ENCODE measurements around the gene GIT2.

The GIT2 gene

DNA sequence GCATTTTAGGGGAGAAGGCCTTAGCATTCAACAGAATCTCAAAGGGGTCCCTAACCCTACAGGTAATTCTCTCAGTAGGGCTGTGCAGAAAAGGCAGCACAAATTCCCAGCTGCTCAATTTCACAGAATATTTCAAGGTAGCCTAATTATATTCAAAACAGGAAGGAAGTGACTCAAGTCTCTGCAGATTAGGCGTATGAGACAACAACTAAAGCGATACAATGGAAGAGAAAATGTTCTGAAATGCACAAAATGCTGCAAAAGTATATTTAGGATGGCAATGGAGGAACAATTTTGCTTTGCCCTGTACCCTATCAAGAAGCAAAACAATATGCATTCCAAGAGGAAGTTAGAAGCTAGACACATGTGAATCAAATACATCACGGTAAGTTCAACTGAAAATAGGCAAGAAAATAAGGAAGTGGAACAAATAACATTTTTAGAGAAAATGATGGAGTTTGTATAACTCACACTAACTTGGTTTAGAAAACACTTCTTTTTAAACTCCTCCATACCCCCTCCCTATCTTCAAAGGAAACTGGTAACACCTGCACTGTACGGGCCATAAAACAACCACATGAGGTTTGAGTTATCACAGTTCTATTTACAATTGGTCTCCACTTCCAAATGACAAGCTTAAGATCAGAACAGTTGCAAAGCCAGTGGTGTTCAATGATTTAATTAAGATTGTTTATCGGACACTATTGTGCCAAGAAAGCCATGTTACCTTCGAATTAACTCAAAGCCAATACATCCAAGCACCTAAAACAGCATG, 1.6 kb downstream of the GIT2 start:
- Histone ChIP-seq H2BK5ac (ENCODE audit: low read length) (no peak overlapping the region), H3K9ac (ENCODE audit: low read length) (peak overlapping the region; percentile 10), H3K4ac (ENCODE audit: low read depth, low read length) (no peak overlapping the region), H2BK120ac (ENCODE audit: low read depth, low read length) (no peak overlapping the region), H3K4me1 (ENCODE audit: control insufficient read depth, low read depth, low read length) (peaks cover 9% of the 10 kb centered on the region), H2AK5ac (ENCODE audit: low read length) (no peak overlapping the region), H3K79me1 (ENCODE audit: low read length) (peaks cover 10% of the 10 kb centered on the region), H3K4me2 (ENCODE audit: low read length) (peak overlapping the region; percentile 83), H4K5ac (ENCODE audit: low read length) (no peak overlapping the region), H3K36me3 (ENCODE audit: control insufficient read depth, insufficient read depth, low read length) (no peaks in the 10 kb centered on the region), H3K27ac (ENCODE audit: low read depth, low read length) (no peak overlapping the region), H3K18ac (ENCODE audit: low read length) (no peak overlapping the region), H2BK15ac (replicated peaks; ENCODE audit: low read depth) (no peak overlapping the region), H4K8ac (ENCODE audit: low read depth, low read length) (no peak overlapping the region), H3K79me2 (ENCODE audit: control insufficient read depth, insufficient read depth, low read length) (peaks cover 10% of the 10 kb centered on the region), H3K23ac (ENCODE audit: low read length) (no peak overlapping the region), H3K4me3 (ENCODE audit: low read length) (no peak overlapping the region), H3K27me3 (ENCODE audit: insufficient read depth, low read length, poor library complexity) (no peaks in the 10 kb centered on the region), H3K56ac (ENCODE audit: low read length) (no peak overlapping the region)
- DNase-seq = no peak
- no CpG with 5 or more reads among the region's 6 CpGs for WGBS (ENCODE audit: extremely low coverage, insufficient coverage, low lambda C conversion rate)

- Histone ChIP-seq H3K36me3 (ENCODE audit: control insufficient read depth, insufficient read depth, low read length) (no peaks in the 10 kb centered on the region), H3K4me1 (ENCODE audit: control insufficient read depth, low read depth, low read length) (peaks cover 6% of the 10 kb centered on the region), H3K79me1 (ENCODE audit: low read length) (peaks cover 10% of the 10 kb centered on the region), H2BK120ac (ENCODE audit: low read depth, low read length) (no peak overlapping the region), H3K23ac (ENCODE audit: low read length) (no peak overlapping the region), H3K56ac (ENCODE audit: low read length) (no peak overlapping the region), H3K27ac (ENCODE audit: low read depth, low read length) (no peak overlapping the region), H3K27me3 (ENCODE audit: insufficient read depth, low read length, poor library complexity) (no peaks in the 10 kb centered on the region), H3K4me2 (ENCODE audit: low read length) (no peak overlapping the region), H2BK15ac (replicated peaks; ENCODE audit: low read depth) (no peak overlapping the region), H3K4ac (ENCODE audit: low read depth, low read length) (no peak overlapping the region), H4K8ac (ENCODE audit: low read depth, low read length) (no peak overlapping the region), H4K5ac (ENCODE audit: low read length) (no peak overlapping the region), H3K79me2 (ENCODE audit: control insufficient read depth, insufficient read depth, low read length) (peaks cover 10% of the 10 kb centered on the region), H3K4me3 (ENCODE audit: low read length) (no peak overlapping the region), H3K9ac (ENCODE audit: low read length) (no peak overlapping the region), H3K18ac (ENCODE audit: low read length) (no peak overlapping the region), H2BK5ac (ENCODE audit: low read length) (no peak overlapping the region), H2AK5ac (ENCODE audit: low read length) (no peak overlapping the region)
- no peak for DNase-seq
- no CpG with 5 or more reads among the region's 2 CpGs for WGBS (ENCODE audit: extremely low coverage, insufficient coverage, low lambda C conversion rate)
Measured at GRCh38 chr12:109993091-109993490, 3.1 kb downstream of the GIT2 start.

- no peaks in the 10 kb centered on the region for H3K27me3 ChIP-seq (ENCODE audit: insufficient read depth, low read length, poor library complexity)
- H3K79me2 ChIP-seq (ENCODE audit: control insufficient read depth, insufficient read depth, low read length) = peaks cover 10% of the 10 kb centered on the region
- no peak overlapping the region for H3K4ac ChIP-seq (ENCODE audit: low read depth, low read length)
- H3K27ac ChIP-seq (ENCODE audit: low read depth, low read length) = no peak overlapping the region
- H4K5ac ChIP-seq (ENCODE audit: low read length) = no peak overlapping the region
- no peak overlapping the region for H3K23ac ChIP-seq (ENCODE audit: low read length)
- WGBS (ENCODE audit: extremely low coverage, insufficient coverage, low lambda C conversion rate) = no CpG with 5 or more reads among the region's 5 CpGs
- no peak overlapping the region for H3K56ac ChIP-seq (ENCODE audit: low read length)
- H2BK15ac ChIP-seq (replicated peaks; ENCODE audit: low read depth) = no peak overlapping the region
- H3K36me3 ChIP-seq (ENCODE audit: control insufficient read depth, insufficient read depth, low read length) = no peaks in the 10 kb centered on the region
- no peak for DNase-seq
- no peak overlapping the region for H2BK5ac ChIP-seq (ENCODE audit: low read length)
- H2BK120ac ChIP-seq (ENCODE audit: low read depth, low read length) = no peak overlapping the region
- H3K18ac ChIP-seq (ENCODE audit: low read length) = no peak overlapping the region
- no peak overlapping the region for H3K4me2 ChIP-seq (ENCODE audit: low read length)
- H4K8ac ChIP-seq (ENCODE audit: low read depth, low read length) = no peak overlapping the region
- no peak overlapping the region for H3K4me3 ChIP-seq (ENCODE audit: low read length)
- no peak overlapping the region for H3K9ac ChIP-seq (ENCODE audit: low read length)
- H2AK5ac ChIP-seq (ENCODE audit: low read length) = no peak overlapping the region
- H3K79me1 ChIP-seq (ENCODE audit: low read length) = peaks cover 10% of the 10 kb centered on the region
- peaks cover 6% of the 10 kb centered on the region for H3K4me1 ChIP-seq (ENCODE audit: control insufficient read depth, low read depth, low read length)
Measured at GRCh38 chr12:109991586-109991985, 4.6 kb downstream of the GIT2 start.

DNA sequence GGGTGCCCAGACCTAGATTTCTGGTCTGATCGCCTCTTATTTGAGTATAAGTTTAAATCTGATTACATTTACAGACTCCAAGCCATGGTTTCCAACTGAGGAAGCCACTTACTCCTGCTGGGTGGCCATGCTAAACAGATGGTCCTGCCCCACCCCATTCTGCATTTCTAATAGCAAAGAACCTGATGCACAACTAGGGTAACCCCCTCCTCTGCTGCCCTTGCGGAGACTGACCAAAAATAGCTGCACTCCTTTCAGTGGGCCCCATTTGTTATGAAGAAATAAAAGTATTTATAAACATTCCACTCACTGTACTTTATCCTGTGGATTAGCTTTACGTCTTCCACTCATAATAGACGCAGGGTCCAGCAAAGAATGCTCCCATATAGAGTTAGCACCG, 6.8 kb downstream of the GIT2 start:
- H2BK15ac ChIP-seq (replicated peaks; ENCODE audit: low read depth) = no peak overlapping the region
- H3K4me2 ChIP-seq (ENCODE audit: low read length) = no peak overlapping the region
- H3K9ac ChIP-seq (ENCODE audit: low read length) = no peak overlapping the region
- no peak overlapping the region for H4K5ac ChIP-seq (ENCODE audit: low read length)
- no peaks in the 10 kb centered on the region for H3K27me3 ChIP-seq (ENCODE audit: insufficient read depth, low read length, poor library complexity)
- no peak overlapping the region for H3K27ac ChIP-seq (ENCODE audit: low read depth, low read length)
- H3K23ac ChIP-seq (ENCODE audit: low read length) = no peak overlapping the region
- no peak overlapping the region for H3K4me3 ChIP-seq (ENCODE audit: low read length)
- H2AK5ac ChIP-seq (ENCODE audit: low read length) = no peak overlapping the region
- H3K56ac ChIP-seq (ENCODE audit: low read length) = no peak overlapping the region
- no peak overlapping the region for H2BK120ac ChIP-seq (ENCODE audit: low read depth, low read length)
- H3K79me1 ChIP-seq (ENCODE audit: low read length) = peaks cover 3% of the 10 kb centered on the region
- no CpG with 5 or more reads among the region's 5 CpGs for WGBS (ENCODE audit: extremely low coverage, insufficient coverage, low lambda C conversion rate)
- H3K36me3 ChIP-seq (ENCODE audit: control insufficient read depth, insufficient read depth, low read length) = no peaks in the 10 kb centered on the region
- no peak overlapping the region for H3K4ac ChIP-seq (ENCODE audit: low read depth, low read length)
- H4K8ac ChIP-seq (ENCODE audit: low read depth, low read length) = no peak overlapping the region
- no peak overlapping the region for H2BK5ac ChIP-seq (ENCODE audit: low read length)
- H3K79me2 ChIP-seq (ENCODE audit: control insufficient read depth, insufficient read depth, low read length) = peaks cover 2% of the 10 kb centered on the region
- no peak overlapping the region for H3K18ac ChIP-seq (ENCODE audit: low read length)
- DNase-seq = no peak
- H3K4me1 ChIP-seq (ENCODE audit: control insufficient read depth, low read depth, low read length) = no peaks in the 10 kb centered on the region

GRCh38 chr12:109988903-109989302, 7.3 kb downstream of the GIT2 start:
- Histone ChIP-seq H3K27me3 (ENCODE audit: insufficient read depth, low read length, poor library complexity) (no peaks in the 10 kb centered on the region), H3K56ac (ENCODE audit: low read length) (no peak overlapping the region), H3K23ac (ENCODE audit: low read length) (no peak overlapping the region), H3K36me3 (ENCODE audit: control insufficient read depth, insufficient read depth, low read length) (no peaks in the 10 kb centered on the region), H3K4me2 (ENCODE audit: low read length) (no peak overlapping the region), H3K27ac (ENCODE audit: low read depth, low read length) (no peak overlapping the region), H3K9ac (ENCODE audit: low read length) (no peak overlapping the region), H3K79me2 (ENCODE audit: control insufficient read depth, insufficient read depth, low read length) (no peaks in the 10 kb centered on the region), H2BK5ac (ENCODE audit: low read length) (no peak overlapping the region), H3K79me1 (ENCODE audit: low read length) (peaks cover 2% of the 10 kb centered on the region), H3K4me1 (ENCODE audit: control insufficient read depth, low read depth, low read length) (no peaks in the 10 kb centered on the region), H3K4ac (ENCODE audit: low read depth, low read length) (no peak overlapping the region), H3K18ac (ENCODE audit: low read length) (no peak overlapping the region), H2AK5ac (ENCODE audit: low read length) (no peak overlapping the region), H2BK120ac (ENCODE audit: low read depth, low read length) (no peak overlapping the region), H4K5ac (ENCODE audit: low read length) (no peak overlapping the region), H3K4me3 (ENCODE audit: low read length) (no peak overlapping the region), H2BK15ac (replicated peaks; ENCODE audit: low read depth) (no peak overlapping the region), H4K8ac (ENCODE audit: low read depth, low read length) (no peak overlapping the region)
- no CpG with 5 or more reads among the region's 8 CpGs for WGBS (ENCODE audit: extremely low coverage, insufficient coverage, low lambda C conversion rate)
- no peak for DNase-seq

GRCh38 chr12:109988274-109988673, 7.9 kb downstream of the GIT2 start:
- no peaks in the 10 kb centered on the region for H3K36me3 ChIP-seq (ENCODE audit: control insufficient read depth, insufficient read depth, low read length)
- no peak for DNase-seq

More at GRCh38 chr12:109988274-109988673, 7.9 kb downstream of the GIT2 start:
- no peak overlapping the region for H4K5ac ChIP-seq (ENCODE audit: low read length)
- H3K23ac ChIP-seq (ENCODE audit: low read length) = no peak overlapping the region
- no peak overlapping the region for H2BK15ac ChIP-seq (replicated peaks; ENCODE audit: low read depth)
- no peak overlapping the region for H3K18ac ChIP-seq (ENCODE audit: low read length)
- H3K27me3 ChIP-seq (ENCODE audit: insufficient read depth, low read length, poor library complexity) = no peaks in the 10 kb centered on the region
- no peak overlapping the region for H3K56ac ChIP-seq (ENCODE audit: low read length)
- H2AK5ac ChIP-seq (ENCODE audit: low read length) = no peak overlapping the region
- H3K27ac ChIP-seq (ENCODE audit: low read depth, low read length) = no peak overlapping the region
- peaks cover under 1% of the 10 kb centered on the region for H3K79me1 ChIP-seq (ENCODE audit: low read length)
- H3K79me2 ChIP-seq (ENCODE audit: control insufficient read depth, insufficient read depth, low read length) = no peaks in the 10 kb centered on the region
- no peak overlapping the region for H2BK120ac ChIP-seq (ENCODE audit: low read depth, low read length)
- H3K4me2 ChIP-seq (ENCODE audit: low read length) = no peak overlapping the region
- no peak overlapping the region for H3K4ac ChIP-seq (ENCODE audit: low read depth, low read length)
- no CpG with 5 or more reads among the region's 10 CpGs for WGBS (ENCODE audit: extremely low coverage, insufficient coverage, low lambda C conversion rate)
- no peak overlapping the region for H4K8ac ChIP-seq (ENCODE audit: low read depth, low read length)
- no peak overlapping the region for H3K4me3 ChIP-seq (ENCODE audit: low read length)
- no peaks in the 10 kb centered on the region for H3K4me1 ChIP-seq (ENCODE audit: control insufficient read depth, low read depth, low read length)
- H3K9ac ChIP-seq (ENCODE audit: low read length) = no peak overlapping the region
- no peak overlapping the region for H2BK5ac ChIP-seq (ENCODE audit: low read length)

All from mesendoderm (in vitro differentiated cells).